H1 (cell line): ENCODE measurements around the gene ADGRL3. TPM values are rescaled to one million over a fixed set of nuclear protein-coding genes. Genes with fewer than 3 reads are reported as not detected.

Source experiments
- CTCF ChIA-PET: fragments of 300-600 bp; sonication (Branson Sonifier 250); formaldehyde crosslinking; loops from one replicate; lab custom pipeline; 2021; ENCODE audit not compliant: partially characterized antibody; lab: Charles Lee
- POLR2A ChIA-PET: fragments of 300-600 bp; sonication (Branson Sonifier 250); formaldehyde crosslinking; loops from one replicate; lab custom pipeline; 2021; ENCODE audit warnings: inconsistent platforms; ENCODE audit not compliant: partially characterized antibody; lab: Charles Lee
- DNase-seq, 2 experiments: peaks; one replicate each; pipeline versions ENCODE4 v3.0.0 to v3.0.0-alpha.2; 2010 to 2022; ENCODE audit warnings: low spot score in 2 of 2, low read depth in 1 of 2, mixed read lengths in 1 of 2
- FAIRE-seq: peaks from 2 replicates; lab custom pipeline; 2011; peaks lifted over from hg19 to GRCh38; lab: Jason Lieb, UNC
- H2AFZ ChIP-seq: 2 replicates; pipeline ENCODE4 v1.8.1; 2012; ENCODE audit warnings: low read length, inconsistent platforms
- H2AK5ac ChIP-seq: 2 replicates; pipeline ENCODE4 v1.6.1; 2013; ENCODE audit warnings: low read depth, low read length
- H2BK120ac ChIP-seq: replicated peaks from 2 replicates; pipeline ENCODE3; 2013; ENCODE audit warnings: low read depth, low read length, inconsistent platforms
- H2BK12ac ChIP-seq: 2 replicates; pipeline ENCODE4 v1.6.1; 2013; ENCODE audit warnings: low read depth, low read length
- H2BK15ac ChIP-seq: 2 replicates; pipeline ENCODE4 v1.6.1; 2013; ENCODE audit warnings: low read length
- H2BK20ac ChIP-seq: 2 replicates; pipeline ENCODE4 v1.6.1; 2013; ENCODE audit warnings: low read length
- H2BK5ac ChIP-seq: 2 replicates; pipeline ENCODE4 v1.6.1; 2013; ENCODE audit warnings: low read depth, low read length
- H3K14ac ChIP-seq: 2 replicates; pipeline ENCODE4 v1.6.1; 2013; ENCODE audit warnings: inconsistent platforms; ENCODE audit not compliant: insufficient read length
- H3K18ac ChIP-seq: 2 replicates; pipeline ENCODE4 v1.6.1; 2013; ENCODE audit warnings: low read length; ENCODE audit errors: extremely low read depth
- H3K23ac ChIP-seq: 2 replicates; pipeline ENCODE4 v1.6.1; 2013; ENCODE audit warnings: inconsistent platforms; ENCODE audit not compliant: insufficient read length
- H3K23me2 ChIP-seq: 2 replicates; pipeline ENCODE4 v1.6.1; 2013; ENCODE audit warnings: low read depth, low read length
- H3K27ac ChIP-seq: 2 replicates; pipeline ENCODE4 v1.6.1; 2011; ENCODE audit warnings: low read depth, low read length, inconsistent platforms
- H3K27me3 ChIP-seq, 4 experiments: replicated peaks in 1 of 4; 1 replicate in 1 of 4; 2 replicates in 3 of 4; pipeline versions ENCODE4 v1.6.1 to v1.8.1; 2011 to 2013; ENCODE audit warnings: low read length in 3 of 4, mild to moderate bottlenecking in 3 of 4, inconsistent platforms in 2 of 4, mixed read lengths in 2 of 4, moderate library complexity in 1 of 4; ENCODE audit not compliant: control insufficient read depth in 3 of 4, insufficient read depth in 3 of 4; ENCODE audit errors: extremely low read depth in 1 of 4
- H3K36me3 ChIP-seq, 4 experiments: 2 replicates each; pipeline versions ENCODE4 v1.6.1 to v1.8.1; 2011 to 2013; ENCODE audit warnings: mild to moderate bottlenecking in 4 of 4, low read length in 3 of 4, moderate library complexity in 2 of 4, control low read depth in 1 of 4, inconsistent platforms in 1 of 4; ENCODE audit not compliant: insufficient read depth in 4 of 4, control insufficient read depth in 2 of 4
- H3K4ac ChIP-seq: replicated peaks from 2 replicates; pipeline ENCODE3; 2013; ENCODE audit warnings: low read length, low read depth, mixed read lengths, inconsistent platforms; ENCODE audit not compliant: insufficient read length
- H3K4me1 ChIP-seq, 4 experiments: replicated peaks in 1 of 4; 1 replicate in 1 of 4; 2 replicates in 3 of 4; pipeline versions ENCODE4 v1.6.1 to v1.8.1; 2011 to 2013; ENCODE audit warnings: low read length in 3 of 4, inconsistent platforms in 2 of 4, mixed read lengths in 1 of 4; ENCODE audit not compliant: insufficient read depth in 4 of 4, control insufficient read depth in 3 of 4
- H3K4me2 ChIP-seq, 2 experiments: 2 replicates each; pipeline versions ENCODE4 v1.6.1 to v1.8.1; 2011 to 2013; ENCODE audit warnings: low read depth in 2 of 2, low read length in 2 of 2, control low read depth in 1 of 2, inconsistent platforms in 1 of 2, mild to moderate bottlenecking in 1 of 2; ENCODE audit not compliant: insufficient read depth in 1 of 2
- H3K4me3 ChIP-seq, 4 experiments: fragments of 200-600, 300-600 bp in 1 of 4; sonication (generic), shearing (Covaris generic), sonication (Bioruptor Twin) in 1 of 4; 2 replicates each; pipeline versions ENCODE4 v1.5.1 to v1.8.1; 2011 to 2016; ENCODE audit warnings: low read length in 4 of 4, low read depth in 3 of 4, control low read depth in 2 of 4, inconsistent platforms in 2 of 4, mild to moderate bottlenecking in 2 of 4, mixed read lengths in 1 of 4, moderate library complexity in 1 of 4; ENCODE audit not compliant: insufficient read depth in 2 of 4; ENCODE audit errors: extremely low read depth in 1 of 4
- H3K56ac ChIP-seq: replicated peaks from 2 replicates; pipeline ENCODE3; 2013; ENCODE audit warnings: low read depth, mild to moderate bottlenecking, mixed read lengths, low read length, inconsistent platforms; ENCODE audit not compliant: insufficient read length
- H3K79me1 ChIP-seq: 2 replicates; pipeline ENCODE4 v1.6.1; 2013; ENCODE audit warnings: low read depth, low read length, control low read depth
- H3K79me2 ChIP-seq, 2 experiments: 2 replicates each; pipeline versions ENCODE4 v1.6.1 to v1.8.1; 2012 to 2013; ENCODE audit warnings: low read length in 2 of 2, mild to moderate bottlenecking in 2 of 2, inconsistent platforms in 1 of 2; ENCODE audit not compliant: insufficient read depth in 2 of 2, control insufficient read depth in 1 of 2
- H3K9ac ChIP-seq, 4 experiments: replicated peaks in 1 of 4; 1 replicate in 1 of 4; 2 replicates in 3 of 4; pipeline versions ENCODE4 v1.6.1 to v1.8.1; 2011 to 2013; ENCODE audit warnings: low read depth in 3 of 4, low read length in 3 of 4, control low read depth in 2 of 4, mild to moderate bottlenecking in 2 of 4, moderate library complexity in 2 of 4, inconsistent platforms in 1 of 4; ENCODE audit errors: extremely low read depth in 1 of 4
- H3K9me3 ChIP-seq, 2 experiments: 2 replicates each; pipeline versions ENCODE4 v1.6.1 to v1.8.1; 2012 to 2013; ENCODE audit warnings: mild to moderate bottlenecking in 2 of 2, moderate library complexity in 2 of 2, control low read depth in 1 of 2, inconsistent platforms in 1 of 2, low read depth in 1 of 2, low read length in 1 of 2, mixed read lengths in 1 of 2; ENCODE audit not compliant: insufficient read depth in 2 of 2
- H4K20me1 ChIP-seq, 2 experiments: replicated peaks in 1 of 2; 2 replicates each; pipeline versions ENCODE3 to v1.8.1; 2011 to 2013; ENCODE audit warnings: inconsistent platforms in 2 of 2, low read length in 2 of 2, mild to moderate bottlenecking in 1 of 2; ENCODE audit not compliant: insufficient read depth in 2 of 2, control insufficient read depth in 1 of 2
- H4K5ac ChIP-seq: 2 replicates; pipeline ENCODE4 v1.6.1; 2013; ENCODE audit warnings: low read length, low read depth, mixed read lengths, inconsistent platforms; ENCODE audit not compliant: insufficient read length
- H4K8ac ChIP-seq: 2 replicates; pipeline ENCODE4 v1.8.0; 2013; ENCODE audit warnings: mild to moderate bottlenecking, moderate library complexity, low read length, inconsistent platforms; ENCODE audit not compliant: insufficient read depth; ENCODE audit errors: extremely low read depth
- H4K91ac ChIP-seq: replicated peaks from 2 replicates; pipeline ENCODE3; 2013; ENCODE audit warnings: low read length, mixed read lengths, inconsistent platforms; ENCODE audit not compliant: insufficient read length
- ASH2L ChIP-seq: fragments of 200-600, 300-600 bp; sonication (generic); IDR thresholded peaks from one replicate; pipeline ENCODE4 v1.7.1; 2017; ENCODE audit warnings: low read length
- CBX8 ChIP-seq: fragments of 300-800, 300-1000 bp; sonication (generic); IDR thresholded peaks from 2 replicates; pipeline ENCODE4 v1.7.1; 2016; ENCODE audit warnings: low read depth, low read length, borderline replicate concordance
- CHD1 ChIP-seq: IDR thresholded peaks from 2 replicates; pipeline ENCODE4 v1.6.1; 2012; ENCODE audit warnings: low read depth, low read length, improper control_type of control experiment
- EP300 ChIP-seq, 2 experiments: IDR thresholded peaks; 1 replicate in 1 of 2; 2 replicates in 1 of 2; pipeline ENCODE4 v1.6.1; 2011 to 2012; ENCODE audit warnings: low read depth in 2 of 2, low read length in 2 of 2, mild to moderate bottlenecking in 2 of 2, borderline replicate concordance in 1 of 2, inconsistent platforms in 1 of 2, moderate library complexity in 1 of 2
- FOSL1 ChIP-seq: IDR thresholded peaks from 2 replicates; pipeline ENCODE4 v1.6.1; 2011; ENCODE audit warnings: mild to moderate bottlenecking, low read depth, low read length, moderate library complexity; ENCODE audit not compliant: insufficient read depth
- HDAC2 ChIP-seq, 2 experiments: fragments of 300-600 bp in 1 of 2; sonication (generic) in 1 of 2; IDR thresholded peaks; 2 replicates each; pipeline ENCODE4 v1.6.1; 2011 to 2012; ENCODE audit warnings: low read depth in 2 of 2, low read length in 2 of 2, mild to moderate bottlenecking in 2 of 2, moderate library complexity in 2 of 2, borderline replicate concordance in 1 of 2, inconsistent platforms in 1 of 2
- RAD21 ChIP-seq, 2 experiments: IDR thresholded peaks in 1 of 2; conservative IDR thresholded peaks in 1 of 2; 2 replicates each; pipeline ENCODE4 v1.6.1; 2011; ENCODE audit warnings: low read depth in 2 of 2, low read length in 2 of 2, improper control_type of control experiment in 1 of 2, inconsistent platforms in 1 of 2, mild to moderate bottlenecking in 1 of 2, moderate library complexity in 1 of 2
- RBBP5 ChIP-seq: IDR thresholded peaks from 2 replicates; pipeline ENCODE4 v1.7.1; 2012; ENCODE audit warnings: low read depth, mild to moderate bottlenecking, inconsistent platforms, low read length, moderate library complexity, borderline replicate concordance
- RFX5 ChIP-seq: IDR thresholded peaks from 2 replicates; pipeline ENCODE4 v1.6.1; 2011; ENCODE audit warnings: low read depth, low read length, improper control_type of control experiment, borderline replicate concordance
- SIX5 ChIP-seq: IDR thresholded peaks from 2 replicates; pipeline ENCODE4 v1.6.1; 2011; ENCODE audit warnings: mild to moderate bottlenecking, low read depth, low read length
- SUZ12 ChIP-seq: fragments of 200-600 bp; sonication (generic); IDR thresholded peaks from 2 replicates; pipeline ENCODE4 v1.6.1; 2012; ENCODE audit warnings: mild to moderate bottlenecking, inconsistent platforms, low read length, moderate library complexity, mixed read lengths
- WGBS, 2 experiments: shearing (Covaris generic) in 1 of 2; methylation state at CpG; one replicate each; pipeline versions ENCODE4 v1.1.6 to v1.1.7; 2013 to 2015; ENCODE audit warnings: low lambda C conversion rate in 2 of 2, mixed read lengths in 2 of 2, inconsistent platforms in 1 of 2, low coverage in 1 of 2, missing lambda C conversion rate in 1 of 2; ENCODE audit not compliant: insufficient replicate concordance in 2 of 2, insufficient coverage in 1 of 2, insufficient read length in 1 of 2; ENCODE audit errors: extremely low coverage in 1 of 2, missing lambda C conversion rate in 1 of 2; 5-methylcytosine and 5-hydroxymethylcytosine counted together
- polyA plus RNA-seq, 7 experiments: library from polyadenylated mRNA; depleted of rRNA in 3 of 7; stranded (reverse) in 5 of 7; unstranded in 2 of 7; fragments of >200 nt in 5 of 7; fragments of 200-250 nt in 2 of 7; gene quantifications; 1 replicate in 5 of 7; 2 replicates in 1 of 7; 4 replicates in 1 of 7; pipeline versions ENCODE4 v1.2.1 to v1.2.3, GENCODE V29; 2011 to 2013; ENCODE audit warnings: missing spikeins in 2 of 7, mixed read lengths in 2 of 7
- total RNA-seq: library from RNA; stranded (reverse); fragmentation: NEBNext Ultra II Directional; extraction: Animal tissue kit (Norgen Biotek cat#: 25700); gene quantifications from 2 replicates; pipeline ENCODE4 v1.2.1, GENCODE V29; 2021

Gene ADGRL3
- total and polyA plus RNA-seq, 2 of the 8 experiments (the other 6 are each of a cell fraction or from before 2014, with no cell fraction given) = 6.6 to 13.0 TPM

DNA sequence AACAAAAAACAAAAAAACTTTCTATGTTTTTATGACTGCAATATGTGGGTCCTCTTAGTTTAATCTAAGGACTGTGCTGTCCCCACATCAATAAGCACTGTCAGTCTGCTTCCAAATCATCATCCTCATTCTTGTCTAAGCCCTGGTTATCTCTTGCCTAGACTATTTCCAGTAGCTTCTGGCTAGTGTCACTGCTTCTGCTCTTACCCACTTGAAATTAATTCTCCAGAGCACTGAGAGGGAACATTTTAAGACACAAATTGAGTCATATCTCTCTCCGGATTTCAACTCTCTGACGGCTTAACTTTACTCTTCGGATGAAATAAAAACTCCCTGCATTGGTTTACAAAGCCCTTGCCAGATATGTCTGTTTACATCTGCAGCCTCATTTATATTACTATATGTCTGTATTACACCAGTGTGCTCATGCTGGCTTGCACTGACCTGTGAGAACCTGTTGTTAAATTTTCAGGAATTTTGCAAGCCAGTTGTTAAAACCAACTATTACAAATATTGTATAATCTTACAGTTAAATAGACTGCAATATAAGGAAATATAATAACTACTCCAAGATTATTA lies 345.9 kb downstream of the ADGRL3 start:
- H3K4me1 ChIP-seq = peaks cover 0 to 2% (median under 1%) of the 10 kb centered on the region in 4 experiments; a peak in 2 of 7 replicates
- H2AK5ac ChIP-seq = no peak overlapping the region
- H3K79me1 ChIP-seq = no peaks in the 10 kb centered on the region
- no peak overlapping the region for H2AFZ ChIP-seq
- no peaks in the 10 kb centered on the region for H4K20me1 ChIP-seq
- ChIA-PET POLR2A (no interaction called here), CTCF (interaction anchor here (1.5 kb wide), 1 partner anchor 45 kb away, joined by 3 read pairs; no protein-coding TSS in a partner anchor)
- no peak overlapping the region for H3K14ac ChIP-seq
- peaks cover 2% of the 10 kb centered on the region; the same call in 1 of the 2 replicates for H3K23me2 ChIP-seq
- H3K56ac ChIP-seq = no peak overlapping the region
- H3K9me3 ChIP-seq = no peaks in the 10 kb centered on the region
- H2BK20ac ChIP-seq = no peak overlapping the region
- H3K27ac ChIP-seq = no peak overlapping the region
- no peak overlapping the region for H3K23ac ChIP-seq
- DNase-seq (no peak), FAIRE-seq (no peak)
- H3K4me3 ChIP-seq = no peak overlapping the region
- H3K18ac ChIP-seq = no peak overlapping the region
- H2BK120ac ChIP-seq = no peak overlapping the region
- H3K4me2 ChIP-seq = no peak overlapping the region
- no peaks in the 10 kb centered on the region for H3K36me3 ChIP-seq
- H2BK5ac ChIP-seq = no peak overlapping the region
- no peak overlapping the region for H4K5ac ChIP-seq
- no peaks in the 10 kb centered on the region for H3K79me2 ChIP-seq
- no peak overlapping the region for H2BK12ac ChIP-seq
- 95% methylated on average over 3 of the region's 3 CpGs; no CpG with 5 or more reads in 1 of the 2 experiments for WGBS, 2 experiments
- no peak overlapping the region for H3K4ac ChIP-seq
- H4K8ac ChIP-seq = no peak overlapping the region
- H3K9ac ChIP-seq = no peak overlapping the region
- H4K91ac ChIP-seq = no peak overlapping the region
- H3K27me3 ChIP-seq = no peaks in the 10 kb centered on the region
- H2BK15ac ChIP-seq = no peak overlapping the region
- TF ChIP-seq SIX5 = no peak
- no peak for TF ChIP-seq CBX8
- no peak for TF ChIP-seq RBBP5
- no peak for TF ChIP-seq CHD1
- no peak for TF ChIP-seq ASH2L
- TF ChIP-seq RAD21 (IDR thresholded peaks at IDR 0.05 in 1 of 2, conservative IDR thresholded peaks at IDR 0.05 in 1 of 2; ENCODE audit: low read depth in 2 of 2, low read length in 2 of 2) = no peak
- no peak for TF ChIP-seq RFX5
- no peak for TF ChIP-seq FOSL1
- TF ChIP-seq SUZ12 = no peak
- no peak for TF ChIP-seq HDAC2 (IDR thresholded peaks at IDR 0.05; ENCODE audit: borderline replicate concordance in 1 of 2, low read depth in 2 of 2, low read length in 2 of 2)
- no peak for TF ChIP-seq EP300 (IDR thresholded peaks at IDR 0.05; ENCODE audit: borderline replicate concordance in 1 of 2, low read depth in 2 of 2, low read length in 2 of 2)
